ENCODE data around the gene FGD6.

FGD6 gene

GRCh38 chr12:95054206-95054605, 163.1 kb downstream of the FGD6 start:
- TF ChIP-seq CTCF (IDR thresholded peaks at IDR 0.05; ENCODE audit: insufficient read depth, low read length, missing control alignments): no peak
- POLR2A ChIA-PET: no interaction called here

GRCh38 chr12:95051241-95051640, 166.0 kb downstream of the FGD6 start:
- CTCF ChIA-PET: interaction anchor here (1.0 to 1.2 kb wide), 2 partner anchors 15 to 21 kb away, joined by 3 read pairs; no protein-coding TSS in a partner anchor

More at GRCh38 chr12:95054206-95054605, 163.1 kb downstream of the FGD6 start:
- no peak overlapping the region for H3K4me3 ChIP-seq (ENCODE audit: low read depth, low read length)
- no peak for DNase-seq (ENCODE audit: low read depth, low spot score)
- CTCF ChIA-PET: no interaction called here

GRCh38 chr12:95037906-95038305, 179.4 kb downstream of the FGD6 start:
- H3K4me3 ChIP-seq (ENCODE audit: low read depth, low read length): no peak overlapping the region
- CTCF ChIA-PET: no interaction called here

More at GRCh38 chr12:95051241-95051640, 166.0 kb downstream of the FGD6 start:
- no peak for DNase-seq (ENCODE audit: low read depth, low spot score)
- no peak for TF ChIP-seq CTCF (IDR thresholded peaks at IDR 0.05; ENCODE audit: insufficient read depth, low read length, missing control alignments)
- no peak overlapping the region for H3K4me3 ChIP-seq (ENCODE audit: low read depth, low read length)
- POLR2A ChIA-PET: no interaction called here

GRCh38 chr12:95034750-95035149, 182.5 kb downstream of the FGD6 start:
- ChIA-PET POLR2A (no interaction called here), CTCF (no interaction called here)
- no peak for DNase-seq (ENCODE audit: low read depth, low spot score)
- H3K4me3 ChIP-seq (ENCODE audit: low read depth, low read length): no peak overlapping the region
- no peak for TF ChIP-seq CTCF (IDR thresholded peaks at IDR 0.05; ENCODE audit: insufficient read depth, low read length, missing control alignments)

More at GRCh38 chr12:95037906-95038305, 179.4 kb downstream of the FGD6 start:
- DNase-seq (ENCODE audit: low read depth, low spot score): no peak
- POLR2A ChIA-PET: no interaction called here
- TF ChIP-seq CTCF (IDR thresholded peaks at IDR 0.05; ENCODE audit: insufficient read depth, low read length, missing control alignments): no peak
